Stromal cell of bone marrow (primary cell): ENCODE data around the gene CHRFAM7A.
"Not testable (repeated sequence)": the region's sequence is repeated elsewhere in the genome, so short reads cannot be mapped to it uniquely, and the experiment has no call there.

Experiments used
- DNase-seq: peaks from one replicate; pipeline ENCODE4 v3.0.0-alpha.2; 2012; ENCODE audit warnings: low read depth

Gene CHRFAM7A

DNA sequence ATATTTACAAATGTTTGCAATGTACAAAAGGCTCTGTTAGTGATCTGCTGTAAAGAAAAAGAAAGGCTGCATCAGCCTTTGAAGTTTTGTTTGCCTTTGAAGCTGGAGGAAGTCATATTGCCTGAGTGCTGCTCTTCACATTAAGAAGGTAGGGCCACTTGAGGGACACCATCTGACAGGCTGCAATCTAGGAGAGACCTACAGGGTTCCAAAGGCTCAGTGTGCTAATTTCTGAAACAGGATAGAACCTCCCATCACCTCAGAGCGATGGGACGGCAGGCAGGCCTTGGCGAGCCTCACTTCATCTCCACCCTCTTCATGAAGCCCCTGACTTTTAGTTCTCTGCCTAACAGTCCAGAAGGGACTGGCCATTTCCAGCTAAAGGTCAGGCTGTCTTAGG is 77.6 kb downstream of the CHRFAM7A start:
- not testable (repeated sequence) for DNase-seq

DNA sequence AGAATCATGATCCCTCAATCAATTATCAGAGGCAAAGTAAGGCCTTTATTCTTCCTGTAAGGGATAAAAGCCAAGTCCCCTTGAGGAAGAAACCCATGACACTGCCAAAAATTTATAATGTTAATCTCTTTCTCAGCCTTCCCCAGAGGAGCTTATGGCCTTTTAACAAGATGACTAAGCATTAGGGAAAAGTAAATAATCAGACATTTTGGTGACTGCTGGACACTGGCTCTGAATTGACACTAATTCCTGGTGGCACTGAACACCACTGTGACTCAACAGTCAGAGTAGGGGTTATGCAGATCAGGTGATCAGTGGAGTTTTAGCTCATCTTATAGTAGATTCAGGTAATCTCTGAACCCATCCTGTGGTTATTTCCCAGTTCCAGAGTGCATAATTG is 82.8 kb downstream of the CHRFAM7A start:
- not testable (repeated sequence) for DNase-seq
